H1 (cell line): ENCODE results near the gene ZBTB44.

Source experiments
- CHD1 ChIP-seq: IDR thresholded peaks from 2 replicates; pipeline ENCODE4 v1.6.1; 2012; ENCODE audit warnings: low read depth, low read length, improper control_type of control experiment
- CHD2 ChIP-seq: IDR thresholded peaks from 2 replicates; pipeline ENCODE4 v1.6.1; 2012; ENCODE audit warnings: low read length, improper control_type of control experiment
- CTBP2 ChIP-seq: IDR thresholded peaks from 2 replicates; pipeline ENCODE4 v1.7.0; 2011; ENCODE audit warnings: borderline replicate concordance, mild to moderate bottlenecking, moderate library complexity, mixed read lengths, low read length; ENCODE audit not compliant: insufficient read depth, insufficient read length
- EP300 ChIP-seq, 2 experiments: IDR thresholded peaks; 1 replicate in 1 of 2; 2 replicates in 1 of 2; pipeline ENCODE4 v1.6.1; 2011 to 2012; ENCODE audit warnings: low read depth in 2 of 2, low read length in 2 of 2, mild to moderate bottlenecking in 2 of 2, borderline replicate concordance in 1 of 2, inconsistent platforms in 1 of 2, moderate library complexity in 1 of 2
- HDAC2 ChIP-seq, 2 experiments: fragments of 300-600 bp in 1 of 2; sonication (generic) in 1 of 2; IDR thresholded peaks; 2 replicates each; pipeline ENCODE4 v1.6.1; 2011 to 2012; ENCODE audit warnings: low read depth in 2 of 2, low read length in 2 of 2, mild to moderate bottlenecking in 2 of 2, moderate library complexity in 2 of 2, borderline replicate concordance in 1 of 2, inconsistent platforms in 1 of 2
- RNF2 ChIP-seq: fragments of 200-900, 300-1000 bp; sonication (generic); IDR thresholded peaks from 2 replicates; pipeline ENCODE4 v1.7.1; 2016; ENCODE audit warnings: borderline replicate concordance, low read depth, mild to moderate bottlenecking, antibody characterized with exemption, low read length; ENCODE audit not compliant: poor library complexity, severe bottlenecking; ENCODE audit errors: missing control alignments
- TF ChIP-seq, protein P1 (sequence below), 3 experiments: IDR thresholded peaks; 1 replicate in 2 of 3; 2 replicates in 1 of 3; pipeline versions ENCODE4 v1.5.1 to v1.6.1; 2011; ENCODE audit warnings: low read length in 3 of 3, mild to moderate bottlenecking in 3 of 3, inconsistent platforms in 2 of 3, low read depth in 1 of 3, moderate library complexity in 1 of 3; ENCODE audit not compliant: insufficient read depth in 1 of 3; ENCODE audit errors: control extremely low read depth in 1 of 3

DNA sequence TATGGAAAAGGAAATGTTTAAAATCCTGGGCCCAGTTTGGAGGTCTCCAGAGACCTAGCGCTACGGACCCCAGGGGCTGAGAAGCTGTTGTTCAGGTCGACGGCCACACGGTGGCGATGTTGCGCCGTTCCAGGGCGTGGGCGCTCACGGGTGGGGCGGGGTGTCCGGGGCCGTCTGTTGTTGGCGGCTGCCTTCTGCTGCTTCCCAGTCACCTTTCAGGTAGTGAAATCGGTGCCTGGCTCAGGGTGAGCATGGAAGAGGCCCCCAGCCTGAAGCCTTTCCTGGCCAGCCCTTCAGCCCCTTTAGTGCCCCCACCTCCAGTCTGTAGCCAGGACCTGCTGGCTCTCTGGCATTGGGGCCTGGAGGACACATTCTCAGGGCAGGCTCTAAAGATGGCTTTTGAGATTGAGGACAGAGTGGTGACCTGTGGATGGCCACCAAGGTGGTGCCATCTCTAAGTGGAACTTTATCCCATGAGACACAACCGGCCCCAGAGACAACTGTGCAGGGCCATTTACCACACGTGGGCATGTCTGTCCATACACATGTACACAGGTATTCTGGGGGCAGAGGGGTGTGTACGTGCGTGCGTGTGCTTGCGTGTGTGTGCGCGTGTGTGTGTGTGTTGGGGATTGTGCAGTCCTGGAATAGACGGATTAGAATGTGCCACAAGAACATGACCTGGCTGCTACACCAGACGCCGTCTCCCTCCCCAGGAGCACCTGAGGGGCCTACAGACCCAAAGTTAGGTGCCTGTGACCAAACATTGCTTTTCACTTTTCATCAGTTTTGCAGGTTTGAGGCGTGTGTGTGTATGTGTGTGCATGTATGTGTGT, 101.4 kb downstream of the ZBTB44 start:
- TF ChIP-seq HDAC2 (IDR thresholded peaks at IDR 0.05; ENCODE audit: borderline replicate concordance in 1 of 2, low read depth in 2 of 2, low read length in 2 of 2) (no peak), CHD1 (no peak), EP300 (IDR thresholded peaks at IDR 0.05; ENCODE audit: borderline replicate concordance in 1 of 2, low read depth in 2 of 2, low read length in 2 of 2) (no peak), CTBP2 (no peak), CHD2 (0 out of 2 replicates have a peak, but pooled peaks have one; percentile 44), RNF2 (no peak)
- TF ChIP-seq, protein P1, sequence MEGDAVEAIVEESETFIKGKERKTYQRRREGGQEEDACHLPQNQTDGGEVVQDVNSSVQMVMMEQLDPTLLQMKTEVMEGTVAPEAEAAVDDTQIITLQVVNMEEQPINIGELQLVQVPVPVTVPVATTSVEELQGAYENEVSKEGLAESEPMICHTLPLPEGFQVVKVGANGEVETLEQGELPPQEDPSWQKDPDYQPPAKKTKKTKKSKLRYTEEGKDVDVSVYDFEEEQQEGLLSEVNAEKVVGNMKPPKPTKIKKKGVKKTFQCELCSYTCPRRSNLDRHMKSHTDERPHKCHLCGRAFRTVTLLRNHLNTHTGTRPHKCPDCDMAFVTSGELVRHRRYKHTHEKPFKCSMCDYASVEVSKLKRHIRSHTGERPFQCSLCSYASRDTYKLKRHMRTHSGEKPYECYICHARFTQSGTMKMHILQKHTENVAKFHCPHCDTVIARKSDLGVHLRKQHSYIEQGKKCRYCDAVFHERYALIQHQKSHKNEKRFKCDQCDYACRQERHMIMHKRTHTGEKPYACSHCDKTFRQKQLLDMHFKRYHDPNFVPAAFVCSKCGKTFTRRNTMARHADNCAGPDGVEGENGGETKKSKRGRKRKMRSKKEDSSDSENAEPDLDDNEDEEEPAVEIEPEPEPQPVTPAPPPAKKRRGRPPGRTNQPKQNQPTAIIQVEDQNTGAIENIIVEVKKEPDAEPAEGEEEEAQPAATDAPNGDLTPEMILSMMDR (IDR thresholded peaks at IDR 0.05; ENCODE audit: control extremely low read depth in 1 of 3, insufficient read depth in 1 of 3, low read depth in 1 of 3, low read length in 3 of 3), result peak; percentile 90 to 96 (median 94)
